Ovary (tissue), 10 donors: Measurements from ENCODE around the gene PFKFB1. TPM values are rescaled to one million over a fixed set of nuclear protein-coding genes. Genes with fewer than 3 reads are reported as not detected.

Experiments used
- DNase-seq, 5 donors: peaks; one replicate each; pipeline ENCODE4 v3.0.0-alpha.2; 2019 to 2020
- H3K27ac ChIP-seq, 2 donors: fragments of 200-600 bp; one replicate each; pipeline versions ENCODE4 v1.5.1 to v1.8.0; 2019 to 2022
- H3K27me3 ChIP-seq: fragments of 200-600 bp; one replicate; pipeline ENCODE4 v1.8.0; 2022
- H3K36me3 ChIP-seq: fragments of 200-600 bp; sonication (generic); one replicate; pipeline ENCODE4 v1.5.1; 2019
- H3K4me1 ChIP-seq: one replicate; pipeline ENCODE4 v1.8.1; 2013; ENCODE audit warnings: mild to moderate bottlenecking, moderate library complexity; ENCODE audit not compliant: insufficient read depth
- H3K4me3 ChIP-seq: fragments of 200-600 bp; sonication (generic); one replicate; pipeline ENCODE4 v1.5.1; 2017
- H3K9me3 ChIP-seq, 2 donors: fragments of 200-600 bp in 1 of 2; sonication (generic) in 1 of 2; one replicate each; pipeline versions ENCODE4 v1.5.1 to v1.8.1; 2013 to 2019; ENCODE audit warnings: mild to moderate bottlenecking in 1 of 2, moderate library complexity in 1 of 2
- CTCF ChIP-seq, 3 donors: fragments of 450-650 bp in 2 of 3; fragments of 200-600 bp in 1 of 3; IDR thresholded peaks; one replicate each; pipeline versions ENCODE4 v1.5.1 to v1.8.0; 2016 to 2022; ENCODE audit warnings: antibody characterized with exemption in 3 of 3, mild to moderate bottlenecking in 1 of 3
- EP300 ChIP-seq: sonication (generic); formaldehyde crosslinking; IDR thresholded peaks from one replicate; pipeline ENCODE4 v1.6.1; 2017; ENCODE audit warnings: antibody characterized with exemption
- POLR2A ChIP-seq: fragments of 450-650 bp; IDR thresholded peaks from one replicate; pipeline ENCODE4 v1.6.1; 2017; ENCODE audit warnings: antibody characterized with exemption, mild to moderate bottlenecking, moderate library complexity
- WGBS, 3 donors: extraction: QIAGEN DNeasy Blood & Tissue Kit in 1 of 3; methylation state at CpG; one replicate each; pipeline versions ENCODE4 v1.1.5 to v1.1.7; 2013 to 2017; 5-methylcytosine and 5-hydroxymethylcytosine counted together
- intact Hi-C, 4 donors: fragments of 100-400 bp; cut with DNase I; formaldehyde crosslinking; loops; one replicate each; pipeline versions ENCODE4 v1.11.0 to v1.15.1; 2022 to 2023
- long read RNA-seq, 3 donors: library from polyadenylated mRNA in 2 of 3; unstranded in 2 of 3; transcript quantifications; one replicate each; pipeline ENCODE4 v2.0.0 and lab custom pipeline, GENCODE V29; 2021 to 2026
- polyA plus RNA-seq, 2 donors: library from polyadenylated mRNA; stranded (reverse); fragments of 200-250 nt in 1 of 2; fragments of 350-450 nt in 1 of 2; fragmentation: Illumina TruSeq in 1 of 2; extraction: RNeasy Lipid Tissue Mini Kit (QIAGEN cat#74804) in 1 of 2; gene quantifications; one replicate each; pipeline ENCODE4 v1.2.3, GENCODE V29; 2013 to 2014
- total RNA-seq, 7 donors: library from RNA; depleted of rRNA in 2 of 7; stranded (reverse); fragments of >200 nt in 2 of 7; fragmentation: NEBNext Ultra II Directional in 3 of 7; extraction: Animal tissue kit (Norgen Biotek cat#: 25700) in 3 of 7; gene quantifications; one replicate each; pipeline versions ENCODE4 v1.1.0 to v1.2.4, GENCODE V29; 2016 to 2023
- donor health status: DM: no; HTN: no; CAD: no; lungs with moderate emphysema.
- donor health status: DM: no; HTN: no; CAD: no.
- donor health status: Bipolar disorder and iron deficiency.
- donor health status: DM: yes; HTN: yes; CAD: no.
- donor health status: DM: no; HTN: no; CAD: no.
- donor health status: DM: yes; HTN: yes; CAD: no.

Gene PFKFB1
- total RNA-seq (under 1 TPM in 1 of 7 donors, not detected in 6; 0.25 TPM), polyA plus RNA-seq (under 1 TPM; 0.07 to 0.23 TPM)
- long read RNA-seq, donor 1, result 0 reads
- long read RNA-seq, donor 2, result 0 reads
- long read RNA-seq, donor 3, result 0 reads

GRCh38 chrX:54994099-54994498 is at the start of gene PFKFB1:
TSS of gene PFKFB1 (minus strand) at chrX:54994188. CDS start at chrX:54994007, 181 bp downstream.
- TF ChIP-seq CTCF (IDR thresholded peaks at IDR 0.05) (no peak), EP300 (no peak)
- H3K4me3 ChIP-seq, result no peak within 1 kb of the TSS
- no peaks in the 10 kb centered on the region for H3K9me3 ChIP-seq
- H3K36me3 ChIP-seq, result no peaks in the 10 kb centered on the region
- H3K27ac ChIP-seq, result no peak within 1 kb of the TSS
- H3K27me3 ChIP-seq, result no peaks in the 10 kb centered on the region
- no peak for DNase-seq
- intact Hi-C loops, result no loop called here
- WGBS, 3 donors, result 70 to 82% (median 77%) methylated on average over 2 of the region's 2 CpGs
- no peaks in the 10 kb centered on the region for H3K4me1 ChIP-seq

GRCh38 chrX:55041514-55041913 is 47.5 kb upstream of the PFKFB1 start:
- no peaks in the 10 kb centered on the region for H3K27me3 ChIP-seq
- no peak overlapping the region for H3K27ac ChIP-seq
- no peaks in the 10 kb centered on the region for H3K36me3 ChIP-seq
- 83 to 96% (median 96%) methylated on average over 6 of the region's 6 CpGs for WGBS, 3 donors
- H3K4me3 ChIP-seq, result no peak overlapping the region
- no peaks in the 10 kb centered on the region for H3K9me3 ChIP-seq
- no peak for DNase-seq
- intact Hi-C loops, result no loop called here
- TF ChIP-seq CTCF (IDR thresholded peaks at IDR 0.05) (no peak), EP300 (no peak), POLR2A (no peak)
- no peaks in the 10 kb centered on the region for H3K4me1 ChIP-seq

- WGBS, 3 donors, result 51 to 65% (median 53%) methylated on average over 3 of the region's 3 CpGs
- no peaks in the 10 kb centered on the region for H3K27me3 ChIP-seq
- H3K36me3 ChIP-seq, result no peaks in the 10 kb centered on the region
- DNase-seq, result no peak
- no peaks in the 10 kb centered on the region for H3K9me3 ChIP-seq
- H3K27ac ChIP-seq, result no peak overlapping the region
- intact Hi-C loops, result no loop called here
- no peaks in the 10 kb centered on the region for H3K4me1 ChIP-seq
- no peak overlapping the region for H3K4me3 ChIP-seq
- TF ChIP-seq CTCF (IDR thresholded peaks at IDR 0.05) (no peak), EP300 (no peak), POLR2A (no peak)
Observed at GRCh38 chrX:55039471-55039870, 45.5 kb upstream of the PFKFB1 start.

DNA sequence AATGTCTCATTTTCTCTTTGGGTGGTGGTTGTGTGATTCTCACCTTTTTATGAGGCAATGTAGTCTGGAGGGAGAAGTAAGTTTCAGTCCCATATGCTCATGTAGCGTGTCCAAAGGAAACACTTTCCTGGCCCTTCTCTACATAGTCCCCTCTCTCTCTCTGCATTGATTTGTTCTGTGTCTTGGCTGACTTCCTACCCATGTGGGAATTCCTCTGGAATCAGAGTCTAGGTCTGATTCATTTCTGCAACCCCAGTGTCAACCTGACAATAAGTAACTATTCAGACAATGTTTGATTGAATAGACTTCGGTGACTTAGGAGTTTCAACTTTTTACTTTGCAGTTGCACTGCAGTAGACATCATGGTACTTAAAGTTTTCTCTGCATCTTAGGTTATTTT is 39.4 kb upstream of the PFKFB1 start:
- Histone ChIP-seq H3K4me1 (no peaks in the 10 kb centered on the region), H3K4me3 (no peak overlapping the region), H3K27me3 (no peaks in the 10 kb centered on the region), H3K36me3 (no peaks in the 10 kb centered on the region), H3K9me3 (no peaks in the 10 kb centered on the region), H3K27ac (no peak overlapping the region)
- TF ChIP-seq EP300 (no peak), POLR2A (no peak), CTCF (IDR thresholded peaks at IDR 0.05) (no peak)
- 64 to 74% (median 66%) methylated on average over 2 of the region's 2 CpGs for WGBS, 3 donors
- intact Hi-C loops, result no loop called here
- no peak for DNase-seq
